Panc1 (cell line): Measurements from ENCODE around the gene NPSR1. TPM values are rescaled to one million over a fixed set of nuclear protein-coding genes. Genes with fewer than 3 reads are reported as not detected.

ENCODE experiments used
- ATAC-seq: fragments of 200-7000 bp; cut with Tn5 transposase; 2 replicates; pipeline ENCODE4 v1.9.1; 2020; ENCODE audit warnings: mild to moderate bottlenecking, moderate library complexity
- BruUV-seq: library from RNA; stranded (reverse); fragments of 400-500 nt; replicated peaks from 2 replicates; lab custom pipeline; 2021; lab: Mats Ljungman, UMichigan
- CTCF ChIA-PET: fragments of 300-600 bp; sonication (Branson Sonifier 250); formaldehyde crosslinking; loops from one replicate; lab custom pipeline; 2022; ENCODE audit warnings: antibody characterized with exemption; lab: Charles Lee
- POLR2A ChIA-PET: fragments of 300-600 bp; sonication (Branson Sonifier 250); formaldehyde crosslinking; loops from one replicate; lab custom pipeline; 2022; ENCODE audit warnings: antibody characterized with exemption; lab: Charles Lee
- DNase-seq: peaks from one replicate; pipeline ENCODE4 v3.0.0-alpha.2; 2010; ENCODE audit warnings: low read depth, low spot score
- H3K27ac ChIP-seq: 2 replicates; pipeline ENCODE4 v1.5.1; 2011; ENCODE audit warnings: mild to moderate bottlenecking, low read length, inconsistent platforms
- H3K27me3 ChIP-seq: fragments of 200-500 bp; sonication (Bioruptor generic); 2 replicates; pipeline ENCODE4 v1.6.0; 2014; ENCODE audit warnings: low read length, inconsistent platforms; ENCODE audit not compliant: control insufficient read depth, insufficient read depth
- H3K36me3 ChIP-seq: fragments of 200-500 bp; sonication (Bioruptor generic); 2 replicates; pipeline ENCODE4 v1.5.1; 2014; ENCODE audit warnings: inconsistent platforms, mild to moderate bottlenecking, low read length, moderate library complexity; ENCODE audit not compliant: control insufficient read depth, insufficient read depth
- H3K4me1 ChIP-seq: 2 replicates; pipeline ENCODE4 v1.5.1; 2011; ENCODE audit warnings: inconsistent platforms, mild to moderate bottlenecking, low read length, moderate library complexity; ENCODE audit not compliant: control insufficient read depth, insufficient read depth
- H3K4me3 ChIP-seq, 2 experiments: 2 replicates each; pipeline ENCODE4 v1.5.1; 2011 to 2012; ENCODE audit warnings: low read depth in 2 of 2, low read length in 2 of 2, mild to moderate bottlenecking in 2 of 2, inconsistent platforms in 1 of 2, moderate library complexity in 1 of 2
- H3K9me3 ChIP-seq: fragments of 200-500 bp; sonication (Bioruptor generic); 2 replicates; pipeline ENCODE4 v1.5.1; 2014; ENCODE audit warnings: low read depth, mild to moderate bottlenecking, inconsistent platforms, low read length, moderate library complexity; ENCODE audit not compliant: control insufficient read depth, insufficient read depth
- POLR2AphosphoS5 ChIP-seq: IDR thresholded peaks from 2 replicates; pipeline ENCODE4 v1.6.1; 2012; ENCODE audit warnings: mild to moderate bottlenecking, low read depth, low read length, moderate library complexity
- REST ChIP-seq, 2 experiments: IDR thresholded peaks; 2 replicates each; pipeline ENCODE4 v1.6.1; 2011 to 2012; ENCODE audit warnings: low read depth in 2 of 2, control low read depth in 1 of 2, low read length in 1 of 2, mild to moderate bottlenecking in 1 of 2, moderate library complexity in 1 of 2; ENCODE audit not compliant: insufficient read depth in 1 of 2
- SIN3A ChIP-seq: IDR thresholded peaks from 2 replicates; pipeline ENCODE4 v1.6.1; 2012; ENCODE audit warnings: low read depth, mild to moderate bottlenecking, low read length, moderate library complexity, borderline replicate concordance; ENCODE audit not compliant: insufficient read depth
- TCF7L2 ChIP-seq: IDR thresholded peaks from 2 replicates; pipeline ENCODE4 v1.6.1; 2011; ENCODE audit warnings: mild to moderate bottlenecking, low read depth, low read length, inconsistent platforms
- in situ Hi-C: cut with HindIII; loops from 2 replicates; pipeline ENCODE4 v1.10.0; 2016; ENCODE audit warnings: low sequenced_read_pairs, low pct_unique_long_range_greater_than_20kb
- intact Hi-C: fragments of 100-400 bp; cut with micrococcal nuclease; formaldehyde crosslinking; loops from one replicate; pipeline ENCODE4 v1.10.0; 2022; ENCODE audit not compliant: unreplicated experiment
- total RNA-seq: library from RNA; stranded (reverse); gene quantifications from one replicate; pipeline ENCODE4 v1.2.1, GENCODE V29; 2021; ENCODE audit not compliant: unreplicated experiment
- TF ChIP-seq, protein P1 (sequence below): fragments of 450-650 bp; IDR thresholded peaks from 2 replicates; pipeline ENCODE4 v1.5.1; 2017; ENCODE audit warnings: mild to moderate bottlenecking

The NPSR1 gene
- total RNA-seq, 1 experiment from 2014 or later: not detected

DNA sequence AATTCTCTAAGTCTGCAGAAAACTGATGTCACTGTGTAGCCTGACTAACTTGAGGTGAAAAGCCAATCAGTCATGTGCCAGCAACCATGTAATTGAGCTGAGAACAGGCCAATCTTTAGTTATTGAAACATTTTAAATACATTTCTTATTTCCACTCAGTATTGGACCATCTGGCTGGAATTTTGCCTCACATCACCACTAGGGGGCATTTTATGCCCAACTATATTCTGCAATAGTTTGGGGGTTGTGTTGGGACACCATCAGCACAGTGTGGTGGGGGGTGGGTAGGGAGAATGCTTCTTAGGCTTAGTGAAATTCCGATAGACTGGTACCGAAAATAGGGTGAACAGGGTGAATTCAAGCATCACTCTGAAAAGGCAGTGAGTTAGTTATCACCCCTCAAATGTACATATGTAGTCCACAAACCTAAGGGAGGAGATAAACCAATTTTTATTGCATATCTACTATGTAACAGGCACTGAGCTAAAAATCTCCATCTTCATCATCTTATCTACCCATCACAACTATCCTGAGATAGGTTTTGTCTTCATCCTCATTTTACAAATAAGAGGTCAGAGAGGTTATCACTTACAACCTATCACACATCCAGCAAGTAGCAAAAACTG lies 17.8 kb downstream of the NPSR1 start:
- DNase-seq: peak; percentile 13
- Histone ChIP-seq H3K27me3 (no peaks in the 10 kb centered on the region), H3K36me3 (no peaks in the 10 kb centered on the region), H3K9me3 (no peaks in the 10 kb centered on the region), H3K27ac (no peak overlapping the region), H3K4me1 (no peaks in the 10 kb centered on the region), H3K4me3 (no peak overlapping the region)
- BruUV-seq: no TSS peak
- TF ChIP-seq, protein P1, sequence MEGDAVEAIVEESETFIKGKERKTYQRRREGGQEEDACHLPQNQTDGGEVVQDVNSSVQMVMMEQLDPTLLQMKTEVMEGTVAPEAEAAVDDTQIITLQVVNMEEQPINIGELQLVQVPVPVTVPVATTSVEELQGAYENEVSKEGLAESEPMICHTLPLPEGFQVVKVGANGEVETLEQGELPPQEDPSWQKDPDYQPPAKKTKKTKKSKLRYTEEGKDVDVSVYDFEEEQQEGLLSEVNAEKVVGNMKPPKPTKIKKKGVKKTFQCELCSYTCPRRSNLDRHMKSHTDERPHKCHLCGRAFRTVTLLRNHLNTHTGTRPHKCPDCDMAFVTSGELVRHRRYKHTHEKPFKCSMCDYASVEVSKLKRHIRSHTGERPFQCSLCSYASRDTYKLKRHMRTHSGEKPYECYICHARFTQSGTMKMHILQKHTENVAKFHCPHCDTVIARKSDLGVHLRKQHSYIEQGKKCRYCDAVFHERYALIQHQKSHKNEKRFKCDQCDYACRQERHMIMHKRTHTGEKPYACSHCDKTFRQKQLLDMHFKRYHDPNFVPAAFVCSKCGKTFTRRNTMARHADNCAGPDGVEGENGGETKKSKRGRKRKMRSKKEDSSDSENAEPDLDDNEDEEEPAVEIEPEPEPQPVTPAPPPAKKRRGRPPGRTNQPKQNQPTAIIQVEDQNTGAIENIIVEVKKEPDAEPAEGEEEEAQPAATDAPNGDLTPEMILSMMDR: peak; percentile 85
- no peak for TF ChIP-seq POLR2AphosphoS5
- POLR2A ChIA-PET: interaction anchor here (0.6 kb wide), 1 partner anchor 360 kb away, joined by 20 read pairs; no protein-coding TSS in a partner anchor
- intact Hi-C loops: no loop called here
- in situ Hi-C loops: no loop called here
- peak; percentile 85 for ATAC-seq
- CTCF ChIA-PET: no interaction called here

DNA sequence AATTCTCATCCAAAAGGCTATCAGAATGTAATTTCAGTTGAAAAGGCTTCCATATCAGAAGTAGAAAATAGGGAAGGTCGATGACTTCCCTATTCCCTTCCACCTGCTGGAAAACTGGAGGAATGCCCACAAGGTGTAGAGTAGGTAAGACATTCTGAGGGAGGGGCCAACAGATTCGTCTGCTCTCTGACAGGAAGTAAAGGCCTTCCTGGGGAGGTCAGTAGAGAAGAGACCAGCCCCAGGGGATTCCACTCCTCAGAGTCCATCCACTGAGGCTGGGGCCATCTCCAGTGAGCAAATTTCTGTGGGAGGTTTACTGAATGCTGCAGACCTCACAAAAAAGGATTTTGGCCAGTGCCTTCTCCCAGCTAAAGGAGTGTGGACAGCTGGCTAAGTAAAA lies 19.5 kb downstream of the NPSR1 start:
- H3K36me3 ChIP-seq: no peaks in the 10 kb centered on the region
- ATAC-seq (no peak), DNase-seq (no peak)
- in situ Hi-C loops: no loop called here
- no peaks in the 10 kb centered on the region for H3K27me3 ChIP-seq
- H3K27ac ChIP-seq: no peak overlapping the region
- ChIA-PET CTCF (no interaction called here), POLR2A (no interaction called here)
- no peaks in the 10 kb centered on the region for H3K9me3 ChIP-seq
- TF ChIP-seq, protein P1: no peak
- TF ChIP-seq SIN3A (no peak), REST (IDR thresholded peaks at IDR 0.05; ENCODE audit: insufficient read depth in 1 of 2, low read depth in 2 of 2, low read length in 1 of 2) (no peak), TCF7L2 (no peak), POLR2AphosphoS5 (no peak)
- intact Hi-C loops: no loop called here
- no peaks in the 10 kb centered on the region for H3K4me1 ChIP-seq
- no peak overlapping the region for H3K4me3 ChIP-seq
- BruUV-seq: no TSS peak
